GM18502 (cell line): Measurements from ENCODE around the gene ZBED1.
"Not testable (repeated sequence)": the region's sequence is repeated elsewhere in the genome, so short reads cannot be mapped to it uniquely, and the experiment has no call there.

ENCODE experiments used
- ATAC-seq: cut with Tn5 transposase; IDR thresholded peaks from one replicate; pipeline ENCODE4 v1.9.1; 2021; ENCODE audit warnings: mild to moderate bottlenecking; ENCODE audit not compliant: unreplicated experiment, poor library complexity

Gene ZBED1

DNA sequence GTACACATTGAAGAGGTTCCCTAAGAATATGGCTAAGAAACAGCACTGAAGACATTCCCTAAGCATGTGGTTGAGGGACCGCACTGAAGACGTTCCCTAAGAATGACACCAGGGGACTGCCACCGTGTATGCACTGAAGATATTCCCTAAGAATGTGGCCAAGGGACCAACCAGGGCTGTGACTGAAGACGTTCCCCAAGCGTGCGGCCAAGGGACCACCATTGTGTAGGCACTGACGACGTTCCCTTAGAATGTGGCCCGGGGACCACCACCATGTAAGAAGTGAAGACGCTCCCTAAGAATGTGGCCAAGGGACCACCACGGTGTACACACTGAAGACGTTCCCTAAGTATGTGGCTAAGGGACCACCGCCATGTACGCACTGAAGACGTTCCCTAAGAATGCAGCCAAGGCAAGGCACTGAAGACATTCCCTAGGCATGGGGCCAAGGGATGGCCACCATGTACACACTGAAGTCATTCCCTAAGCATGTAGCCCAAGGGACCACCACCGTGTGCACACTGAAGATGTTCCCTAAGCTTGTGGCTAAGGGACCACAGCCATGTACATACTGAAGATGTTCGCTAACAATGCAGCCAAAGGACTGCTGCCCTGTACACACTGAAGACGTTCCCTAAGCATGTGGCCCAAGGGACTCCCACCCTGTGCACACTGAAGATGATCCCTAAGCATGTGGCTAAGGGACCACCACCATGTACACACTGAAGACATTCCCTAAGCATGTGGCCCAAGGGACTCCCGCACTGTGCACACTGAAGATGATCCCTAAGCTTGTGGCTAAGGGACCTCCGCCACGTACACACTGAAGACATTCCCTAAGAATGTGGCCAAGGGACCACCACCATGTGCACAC is 22.0 kb downstream of the ZBED1 start:
- no peak for ATAC-seq

- not testable (repeated sequence) for ATAC-seq
These were observed 23.5 kb downstream of the ZBED1 start for GRCh38 chrX:2477313-2477712.

- ATAC-seq: no peak
These were observed 25.6 kb downstream of the ZBED1 start for GRCh38 chrX:2474963-2475726.

GRCh38 chrX:2474280-2474962 is 26.4 kb downstream of the ZBED1 start:
- ATAC-seq: no peak

- ATAC-seq: not testable (repeated sequence)
These were observed 27.7 kb downstream of the ZBED1 start for GRCh38 chrX:2473064-2473463.

GRCh38 chrX:2471641-2472040 is 29.1 kb downstream of the ZBED1 start:
- ATAC-seq: no peak

- not testable (repeated sequence) for ATAC-seq
These were observed 29.6 kb downstream of the ZBED1 start for GRCh38 chrX:2471126-2471525.

DNA sequence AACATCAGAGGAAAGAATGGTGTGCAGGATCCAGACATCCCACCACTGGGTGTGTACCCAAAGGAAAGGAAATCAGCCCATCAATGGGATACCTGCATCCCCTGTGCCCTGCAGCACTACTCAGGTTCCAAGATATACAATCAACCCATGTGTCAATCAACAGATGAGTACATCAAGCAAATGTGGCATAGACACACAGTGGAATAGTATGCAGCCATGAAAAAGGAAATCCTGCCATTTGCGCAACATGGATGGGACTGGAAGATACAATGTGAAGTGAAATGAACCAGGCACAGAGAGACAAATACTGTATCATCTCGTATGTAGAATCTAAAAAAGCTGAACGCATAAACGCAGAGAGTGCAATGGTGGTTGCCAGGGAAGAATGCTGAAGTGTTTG is 30.9 kb downstream of the ZBED1 start:
- not testable (repeated sequence) for ATAC-seq

GRCh38 chrX:2469196-2469685 is 31.5 kb downstream of the ZBED1 start:
- ATAC-seq: no peak

GRCh38 chrX:2468261-2469195 is 32.2 kb downstream of the ZBED1 start:
- ATAC-seq: no peak

DNA sequence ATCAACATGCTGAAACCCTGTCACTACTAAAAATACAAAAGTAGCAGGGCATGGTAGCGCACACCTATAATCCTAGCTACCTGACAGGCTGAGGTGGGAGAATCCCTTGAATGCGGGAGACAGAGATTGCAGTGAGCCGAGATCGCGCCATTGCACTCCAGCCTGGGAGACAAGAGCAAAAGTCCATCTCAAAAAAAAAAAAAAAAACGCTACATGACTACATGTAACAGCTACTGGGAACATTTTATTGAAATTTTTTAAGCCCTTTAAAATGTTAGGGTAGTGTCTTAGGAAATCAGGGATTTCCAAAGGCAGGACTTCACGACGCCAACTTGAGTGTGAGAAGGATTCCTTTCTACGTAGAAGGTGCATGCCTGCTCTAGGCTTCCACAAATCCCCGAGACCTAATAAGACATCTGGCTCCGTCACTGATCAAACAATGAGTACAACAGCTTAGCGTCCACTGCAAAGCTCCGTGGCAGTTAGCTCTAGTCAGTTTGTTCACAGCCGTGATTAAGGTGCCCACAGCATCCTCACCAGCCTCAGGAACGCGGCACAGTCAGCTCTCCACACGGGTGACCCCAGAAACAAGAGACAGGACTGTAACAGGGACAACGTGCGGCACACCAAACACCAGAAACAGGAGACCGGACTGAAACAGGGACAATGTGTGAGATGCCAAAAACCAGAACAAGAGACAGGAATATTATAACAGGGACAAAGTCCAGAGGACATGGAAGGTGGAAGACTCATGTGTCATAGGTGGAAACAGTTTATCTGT is 33.7 kb downstream of the ZBED1 start:
- no peak for ATAC-seq

- no peak for ATAC-seq
These were observed 36.1 kb downstream of the ZBED1 start for GRCh38 chrX:2464677-2465166.

- ATAC-seq: no peak
These were observed 36.7 kb downstream of the ZBED1 start for GRCh38 chrX:2463973-2464676.

- ATAC-seq: not testable (repeated sequence)
These were observed 37.3 kb downstream of the ZBED1 start for GRCh38 chrX:2463481-2463880.

GRCh38 chrX:2462780-2463179 is 38.0 kb downstream of the ZBED1 start:
- ATAC-seq: no peak

- ATAC-seq: no peak
These were observed 38.7 kb downstream of the ZBED1 start for GRCh38 chrX:2462074-2462473.

- ATAC-seq: no peak
These were observed 39.1 kb downstream of the ZBED1 start for GRCh38 chrX:2461711-2462016.
